GM18873 (cell line): ENCODE measurements around the gene RFX7.

Experiments
- ATAC-seq: cut with Tn5 transposase; IDR thresholded peaks from one replicate; pipeline ENCODE4 v1.9.1; 2021; ENCODE audit warnings: mild to moderate bottlenecking, moderate library complexity, moderate number of reproducible peaks; ENCODE audit not compliant: unreplicated experiment, low FRiP score

The RFX7 gene

GRCh38 chr15:56244811-56245576 lies 1.3 kb upstream of the RFX7 start:
- no peak for ATAC-seq

- ATAC-seq = no peak
Measured at GRCh38 chr15:56244038-56244810, 545 bp upstream of the RFX7 start.

- no peak for ATAC-seq
Measured at GRCh38 chr15:56242576-56243162, 1.0 kb downstream of the RFX7 start.

GRCh38 chr15:56241374-56242105 lies 2.1 kb downstream of the RFX7 start:
- ATAC-seq = no peak

GRCh38 chr15:56240390-56240789 lies 3.3 kb downstream of the RFX7 start:
- ATAC-seq = no peak

- no peak for ATAC-seq
Measured at GRCh38 chr15:56236197-56236596, 7.5 kb downstream of the RFX7 start.

- ATAC-seq = no peak
Measured at GRCh38 chr15:56234804-56235203, 8.9 kb downstream of the RFX7 start.

- ATAC-seq = no peak
Measured at GRCh38 chr15:56233549-56233948, 10.1 kb downstream of the RFX7 start.

GRCh38 chr15:56232058-56232457 lies 11.6 kb downstream of the RFX7 start:
- no peak for ATAC-seq

GRCh38 chr15:56228854-56229253 lies 14.8 kb downstream of the RFX7 start:
- ATAC-seq = no peak

- ATAC-seq = no peak
Measured at GRCh38 chr15:56228352-56228751, 15.3 kb downstream of the RFX7 start.

GRCh38 chr15:56227780-56228179 lies 15.9 kb downstream of the RFX7 start:
- no peak for ATAC-seq

- no peak for ATAC-seq
Measured at GRCh38 chr15:56227306-56227705, 16.4 kb downstream of the RFX7 start.

GRCh38 chr15:56225520-56225919 lies 18.2 kb downstream of the RFX7 start:
- no peak for ATAC-seq

- no peak for ATAC-seq
Measured at GRCh38 chr15:56222302-56222701, 21.4 kb downstream of the RFX7 start.

GRCh38 chr15:56217341-56217740 lies 26.3 kb downstream of the RFX7 start:
- ATAC-seq = no peak

GRCh38 chr15:56215769-56216168 lies 27.9 kb downstream of the RFX7 start:
- no peak for ATAC-seq

GRCh38 chr15:56211960-56212550 lies 31.6 kb downstream of the RFX7 start:
- no peak for ATAC-seq

GRCh38 chr15:56211064-56211463 lies 32.6 kb downstream of the RFX7 start:
- ATAC-seq = no peak

GRCh38 chr15:56208641-56209155 lies 35.0 kb downstream of the RFX7 start:
- no peak for ATAC-seq
